HG02642 (cell line): ENCODE measurements around the gene SCYGR8.
"Not testable (repeated sequence)": the region's sequence is repeated elsewhere in the genome, so short reads cannot be mapped to it uniquely, and the experiment has no call there.

Experiments used
- ATAC-seq: cut with Tn5 transposase; IDR thresholded peaks from one replicate; pipeline ENCODE4 v1.9.1; 2021; ENCODE audit warnings: mild to moderate bottlenecking; ENCODE audit not compliant: unreplicated experiment, poor library complexity

Gene SCYGR8

GRCh38 chr2:227745594-227745993 is at the start of gene SCYGR8:
TSS of gene SCYGR8 (plus strand) at chr2:227745894. CDS start at chr2:227745894, 0 bp downstream.
- no peak for ATAC-seq

- ATAC-seq = no peak
Observed at GRCh38 chr2:227696990-227697679, 48.6 kb upstream of the SCYGR8 start.

- ATAC-seq = no peak
Observed at GRCh38 chr2:227701556-227701955, 44.1 kb upstream of the SCYGR8 start.

GRCh38 chr2:227703280-227703732 is 42.4 kb upstream of the SCYGR8 start:
- ATAC-seq = no peak

GRCh38 chr2:227703961-227704360 is 41.7 kb upstream of the SCYGR8 start:
- ATAC-seq = no peak

GRCh38 chr2:227706859-227707258 is 38.8 kb upstream of the SCYGR8 start:
- no peak for ATAC-seq

GRCh38 chr2:227707390-227707789 is 38.3 kb upstream of the SCYGR8 start:
- ATAC-seq = no peak

- ATAC-seq = no peak
Observed at GRCh38 chr2:227710986-227711385, 34.7 kb upstream of the SCYGR8 start.

- ATAC-seq = no peak
Observed at GRCh38 chr2:227713291-227713690, 32.4 kb upstream of the SCYGR8 start.

GRCh38 chr2:227716501-227716900 is 29.2 kb upstream of the SCYGR8 start:
- ATAC-seq = no peak

GRCh38 chr2:227717687-227718567 is 27.8 kb upstream of the SCYGR8 start, which contains the start of gene SLC19A3:
TSS of gene SLC19A3 (minus strand) at chr2:227718028. CDS start at chr2:227702318, 15,710 bp downstream.
- no peak for ATAC-seq

- ATAC-seq = no peak
Observed at GRCh38 chr2:227719641-227720040, 26.1 kb upstream of the SCYGR8 start.

GRCh38 chr2:227720680-227721079 is 25.0 kb upstream of the SCYGR8 start:
- ATAC-seq = no peak

- not testable (repeated sequence) for ATAC-seq
Observed at GRCh38 chr2:227722821-227723220, 22.9 kb upstream of the SCYGR8 start.

- no peak for ATAC-seq
Observed at GRCh38 chr2:227724394-227725039, 21.2 kb upstream of the SCYGR8 start, which contains the start of gene SCYGR6. TSS of gene SCYGR6 (minus strand) at chr2:227724757. CDS start at chr2:227724757, 0 bp downstream.

GRCh38 chr2:227728035-227728434 is 17.7 kb upstream of the SCYGR8 start, which contains the start of gene SCYGR7:
TSS of gene SCYGR7 (plus strand) at chr2:227728335. CDS start at chr2:227728335, 0 bp downstream.
- ATAC-seq = no peak

- ATAC-seq = no peak
Observed at GRCh38 chr2:227739351-227739750, 6.3 kb upstream of the SCYGR8 start.

GRCh38 chr2:227740705-227741104 is 5.0 kb upstream of the SCYGR8 start:
- not testable (repeated sequence) for ATAC-seq

- no peak for ATAC-seq
Observed at GRCh38 chr2:227748079-227748478, 2.4 kb downstream of the SCYGR8 start.

- not testable (repeated sequence) for ATAC-seq
Observed at GRCh38 chr2:227756261-227756660, 10.6 kb downstream of the SCYGR8 start.
